Liver (tissue), 9 donors: ENCODE data around the gene PTPRH. TPM values are rescaled to one million over a fixed set of nuclear protein-coding genes. Genes with fewer than 3 reads are reported as not detected.

Experiments used
- DNase-seq: peaks from one replicate; pipeline ENCODE4 v3.0.0-alpha.2; 2017; ENCODE audit warnings: low spot score
- H3K27ac ChIP-seq, 2 donors: one replicate each; pipeline ENCODE4 v1.7.0; 2013; ENCODE audit warnings: inconsistent platforms in 2 of 2, low read length in 2 of 2, control low read depth in 1 of 2, low read depth in 1 of 2, mild to moderate bottlenecking in 1 of 2
- H3K27me3 ChIP-seq, 4 donors: one replicate each; pipeline versions ENCODE4 v1.6.1 to v1.7.0; 2013; ENCODE audit warnings: low read length in 3 of 4, inconsistent platforms in 1 of 4, mild to moderate bottlenecking in 1 of 4, moderate library complexity in 1 of 4; ENCODE audit not compliant: control insufficient read depth in 4 of 4, insufficient read depth in 4 of 4
- H3K36me3 ChIP-seq, 4 donors: one replicate each; pipeline versions ENCODE4 v1.6.1 to v1.7.0; 2013; ENCODE audit warnings: low read length in 3 of 4, mild to moderate bottlenecking in 3 of 4, low read depth in 1 of 4, moderate library complexity in 1 of 4; ENCODE audit not compliant: control insufficient read depth in 4 of 4, insufficient read depth in 3 of 4
- H3K4me1 ChIP-seq, 4 donors: one replicate each; pipeline versions ENCODE4 v1.6.1 to v1.7.0; 2013; ENCODE audit warnings: low read length in 3 of 4, mild to moderate bottlenecking in 3 of 4, moderate library complexity in 1 of 4; ENCODE audit not compliant: control insufficient read depth in 4 of 4, insufficient read depth in 4 of 4
- H3K4me3 ChIP-seq, 3 donors: one replicate each; pipeline versions ENCODE4 v1.6.1 to v1.7.0; 2013; ENCODE audit warnings: low read length in 3 of 3, control low read depth in 1 of 3, low read depth in 1 of 3, mild to moderate bottlenecking in 1 of 3
- H3K9ac ChIP-seq, 2 donors: one replicate each; pipeline ENCODE4 v1.7.0; 2013; ENCODE audit warnings: low read length in 2 of 2, mild to moderate bottlenecking in 2 of 2, moderate library complexity in 2 of 2, control low read depth in 1 of 2, low read depth in 1 of 2
- H3K9me3 ChIP-seq, 4 donors: one replicate each; pipeline versions ENCODE4 v1.6.1 to v1.7.0; 2013; ENCODE audit warnings: low read length in 3 of 4; ENCODE audit not compliant: control insufficient read depth in 4 of 4
- CTCF ChIP-seq: fragments of 150-350 bp; IDR thresholded peaks from 2 replicates; pipeline ENCODE4 v1.5.1; 2017; ENCODE audit warnings: improper control_type of control experiment, low read depth, low read length; ENCODE audit not compliant: missing input control
- EGR1 ChIP-seq, 2 donors: IDR thresholded peaks; 2 replicates each; pipeline ENCODE4 v1.6.1; 2016 to 2018; ENCODE audit warnings: antibody characterized with exemption in 2 of 2, low read depth in 2 of 2
- FOXA1 ChIP-seq: IDR thresholded peaks from 2 replicates; pipeline ENCODE4 v1.6.1; 2016; ENCODE audit warnings: antibody characterized with exemption
- FOXA2 ChIP-seq: IDR thresholded peaks from 2 replicates; pipeline ENCODE4 v1.6.1; 2016; ENCODE audit warnings: antibody characterized with exemption
- GABPA ChIP-seq, 2 donors: IDR thresholded peaks in 1 of 2; conservative IDR thresholded peaks in 1 of 2; 2 replicates each; pipeline ENCODE4 v1.6.1; 2016; ENCODE audit warnings: antibody characterized with exemption in 2 of 2, mild to moderate bottlenecking in 1 of 2, moderate library complexity in 1 of 2
- HNF4A ChIP-seq, 2 donors: conservative IDR thresholded peaks; 2 replicates each; pipeline ENCODE4 v1.6.1; 2016; ENCODE audit warnings: antibody characterized with exemption in 2 of 2, mild to moderate bottlenecking in 2 of 2
- HNF4G ChIP-seq: IDR thresholded peaks from 2 replicates; pipeline ENCODE4 v1.6.1; 2016; ENCODE audit warnings: antibody characterized with exemption
- JUND ChIP-seq, 2 donors: IDR thresholded peaks; 2 replicates each; pipeline ENCODE4 v1.6.1; 2016; ENCODE audit warnings: antibody characterized with exemption in 2 of 2
- MAX ChIP-seq: IDR thresholded peaks from 2 replicates; pipeline ENCODE4 v1.6.1; 2016; ENCODE audit warnings: antibody characterized with exemption
- NR2F2 ChIP-seq: IDR thresholded peaks from 2 replicates; pipeline ENCODE4 v1.6.1; 2016; ENCODE audit warnings: antibody characterized with exemption
- RAD21 ChIP-seq, 2 donors: IDR thresholded peaks; 2 replicates each; pipeline ENCODE4 v1.6.1; 2016; ENCODE audit warnings: antibody characterized with exemption in 2 of 2, mild to moderate bottlenecking in 2 of 2
- REST ChIP-seq: IDR thresholded peaks from 2 replicates; pipeline ENCODE4 v1.6.1; 2016; ENCODE audit warnings: antibody characterized with exemption, mild to moderate bottlenecking
- SP1 ChIP-seq: IDR thresholded peaks from 2 replicates; pipeline ENCODE4 v1.6.1; 2018; ENCODE audit warnings: antibody characterized with exemption, mild to moderate bottlenecking
- TAF1 ChIP-seq: conservative IDR thresholded peaks from 2 replicates; pipeline ENCODE4 v1.6.1; 2016; ENCODE audit warnings: antibody characterized with exemption, mild to moderate bottlenecking
- YY1 ChIP-seq: IDR thresholded peaks from 2 replicates; pipeline ENCODE4 v1.6.1; 2016; ENCODE audit warnings: antibody characterized with exemption, mild to moderate bottlenecking
- ZBTB33 ChIP-seq: IDR thresholded peaks from 2 replicates; pipeline ENCODE4 v1.6.1; 2016; ENCODE audit warnings: antibody characterized with exemption
- WGBS: extraction: QIAGEN DNeasy Blood & Tissue Kit; methylation state at CpG from one replicate; pipeline ENCODE4 v1.1.7; 2013; 5-methylcytosine and 5-hydroxymethylcytosine counted together
- polyA plus RNA-seq, 2 donors: library from polyadenylated mRNA; stranded (reverse) in 1 of 2; unstranded in 1 of 2; fragments of 200-250 nt in 1 of 2; fragments of >200 nt in 1 of 2; fragmentation: Nextera tagmentation in 1 of 2; extraction: Ambion mirVana in 1 of 2; gene quantifications; one replicate each; pipeline versions ENCODE4 v1.2.1 to v1.2.3, GENCODE V29; 2013 to 2015
- total RNA-seq, 2 donors: library from RNA; depleted of rRNA; stranded (reverse); fragments of >200 nt; gene quantifications; one replicate each; pipeline ENCODE4 v1.2.3, GENCODE V29; 2014
- donor health status: healthy.
- donor health status: healthy.
- donor health status: healthy.
- donor health status: healthy.
- donor health status: healthy.

Gene PTPRH
- total and polyA plus RNA-seq, 4 donors, result 3.1 to 20.4 (median 11.4) TPM

- H3K4me3 ChIP-seq, result peak within 1 kb of the TSS; percentile 18 to 45 (median 36)
- 4% methylated on average over 33 of the region's 33 CpGs for WGBS
- no peak within 1 kb of the TSS for H3K27ac ChIP-seq
- H3K27me3 ChIP-seq, result peaks cover under 1 to 12% (median 7%) of the 10 kb centered on the region in 4 donors
- no peaks in the 10 kb centered on the region for H3K36me3 ChIP-seq
- H3K9ac ChIP-seq, result no peak within 1 kb of the TSS
- no peaks in the 10 kb centered on the region for H3K9me3 ChIP-seq
- H3K4me1 ChIP-seq, result peaks cover 0 to 10% (median 0%) of the 10 kb centered on the region in 4 donors
- TF ChIP-seq EGR1 (IDR thresholded peaks at IDR 0.05; ENCODE audit: low read depth in 2 of 2) (peak in 1 of 2 donors; percentile 35), GABPA (IDR thresholded peaks at IDR 0.05 in 1 of 2, conservative IDR thresholded peaks at IDR 0.05 in 1 of 2) (peak in 1 of 2 donors; percentile 13), RAD21 (IDR thresholded peaks at IDR 0.05) (no peak), ZBTB33 (no peak), SP1 (peak; percentile 84), MAX (no peak), CTCF (no peak)
- peak; percentile 93 for DNase-seq
Measured at GRCh38 chr19:55166530-55167268, 42.6 kb downstream of the PTPRH start, which contains the start of gene DNAAF3. Gene DNAAF3 (minus strand): TSS chr19:55166613. CDS start chr19:55166413, 200 bp downstream.

GRCh38 chr19:55165952-55166529, 43.3 kb downstream of the PTPRH start:
- no peaks in the 10 kb centered on the region for H3K36me3 ChIP-seq
- peaks cover 0 to 10% (median 0%) of the 10 kb centered on the region in 4 donors for H3K4me1 ChIP-seq
- no peaks in the 10 kb centered on the region for H3K9me3 ChIP-seq
- H3K27me3 ChIP-seq, result peaks cover 3 to 9% (median 6%) of the 10 kb centered on the region in 4 donors
- H3K27ac ChIP-seq, result no peak overlapping the region
- no peak overlapping the region for H3K9ac ChIP-seq
- 6% methylated on average over 34 of the region's 34 CpGs for WGBS
- peak overlapping the region; percentile 18 to 45 (median 36) for H3K4me3 ChIP-seq
- peak; percentile 57 for DNase-seq
- no peak for TF ChIP-seq JUND (IDR thresholded peaks at IDR 0.05)
- no peak for TF ChIP-seq ZBTB33
- no peak for TF ChIP-seq YY1
- TF ChIP-seq FOXA2, result no peak
- no peak for TF ChIP-seq MAX
- TF ChIP-seq HNF4A (conservative IDR thresholded peaks at IDR 0.05), result no peak
- TF ChIP-seq FOXA1, result no peak
- no peak for TF ChIP-seq SP1
- TF ChIP-seq HNF4G, result no peak
- peak; percentile 15 for TF ChIP-seq CTCF
- no peak for TF ChIP-seq EGR1 (IDR thresholded peaks at IDR 0.05; ENCODE audit: low read depth in 2 of 2)
- TF ChIP-seq RAD21 (IDR thresholded peaks at IDR 0.05), result peak in 1 of 2 donors; percentile 11
- TF ChIP-seq TAF1, result no peak
- TF ChIP-seq NR2F2, result no peak
- TF ChIP-seq REST, result no peak
